NB4 (cell line): Measurements from ENCODE around the gene L3MBTL4.

Experiments
- MAX ChIP-seq: IDR thresholded peaks from 2 replicates; pipeline ENCODE4 v1.6.1; 2011; ENCODE audit warnings: low read depth, low read length
- MYC ChIP-seq: IDR thresholded peaks from 2 replicates; pipeline ENCODE4 v1.6.1; 2011; ENCODE audit warnings: low read depth, low read length
- POLR2A ChIP-seq: IDR thresholded peaks from 2 replicates; pipeline ENCODE4 v1.6.1; 2011; ENCODE audit warnings: mild to moderate bottlenecking; ENCODE audit not compliant: insufficient read length; ENCODE audit errors: extremely low read depth
- TF ChIP-seq, protein P1 (sequence below): IDR thresholded peaks from one replicate; pipeline ENCODE4 v1.5.1; 2012; ENCODE audit warnings: low read depth, low read length

GRCh38 chr18:6150430-6150829, 264.3 kb downstream of the L3MBTL4 start:
- TF ChIP-seq, protein P1, sequence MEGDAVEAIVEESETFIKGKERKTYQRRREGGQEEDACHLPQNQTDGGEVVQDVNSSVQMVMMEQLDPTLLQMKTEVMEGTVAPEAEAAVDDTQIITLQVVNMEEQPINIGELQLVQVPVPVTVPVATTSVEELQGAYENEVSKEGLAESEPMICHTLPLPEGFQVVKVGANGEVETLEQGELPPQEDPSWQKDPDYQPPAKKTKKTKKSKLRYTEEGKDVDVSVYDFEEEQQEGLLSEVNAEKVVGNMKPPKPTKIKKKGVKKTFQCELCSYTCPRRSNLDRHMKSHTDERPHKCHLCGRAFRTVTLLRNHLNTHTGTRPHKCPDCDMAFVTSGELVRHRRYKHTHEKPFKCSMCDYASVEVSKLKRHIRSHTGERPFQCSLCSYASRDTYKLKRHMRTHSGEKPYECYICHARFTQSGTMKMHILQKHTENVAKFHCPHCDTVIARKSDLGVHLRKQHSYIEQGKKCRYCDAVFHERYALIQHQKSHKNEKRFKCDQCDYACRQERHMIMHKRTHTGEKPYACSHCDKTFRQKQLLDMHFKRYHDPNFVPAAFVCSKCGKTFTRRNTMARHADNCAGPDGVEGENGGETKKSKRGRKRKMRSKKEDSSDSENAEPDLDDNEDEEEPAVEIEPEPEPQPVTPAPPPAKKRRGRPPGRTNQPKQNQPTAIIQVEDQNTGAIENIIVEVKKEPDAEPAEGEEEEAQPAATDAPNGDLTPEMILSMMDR, result no peak
- TF ChIP-seq POLR2A (no peak), MAX (no peak), MYC (no peak)
